IMR-90 (cell line): ENCODE data around the gene COPZ1. TPM values are rescaled to one million over a fixed set of nuclear protein-coding genes. Genes with fewer than 3 reads are reported as not detected.

Experiments used
- ATAC-seq: fragments of 200-7000 bp; cut with Tn5 transposase; 2 replicates; pipeline ENCODE4 v1.9.1; 2020; ENCODE audit warnings: low read depth, mild to moderate bottlenecking, moderate library complexity
- BruUV-seq: library from RNA; stranded (reverse); fragments of 400-500 nt; replicated peaks from 2 replicates; lab custom pipeline; 2021; lab: Mats Ljungman, UMichigan
- CTCF ChIA-PET: fragments of 300-600 bp; formaldehyde crosslinking; extraction: SDS; loops from one replicate; lab custom pipeline; 2021; ENCODE audit warnings: antibody characterized with exemption; lab: Yijun Ruan, JAX
- POLR2A ChIA-PET: fragments of 300-600 bp; sonication (Branson Sonifier 250); formaldehyde crosslinking; loops from one replicate; lab custom pipeline; 2022; ENCODE audit warnings: antibody characterized with exemption; ENCODE audit not compliant: unreplicated experiment; lab: Charles Lee
- DNase-seq: peaks from one replicate; pipeline ENCODE4 v3.0.0; 2013
- H2AFZ ChIP-seq: replicated peaks from 2 replicates; pipeline ENCODE3; 2013; ENCODE audit warnings: low read length, mild to moderate bottlenecking; ENCODE audit not compliant: poor library complexity
- H2AK5ac ChIP-seq: 2 replicates; pipeline ENCODE4 v1.6.1; 2013; ENCODE audit warnings: low read depth, low read length, inconsistent platforms
- H2AK9ac ChIP-seq: replicated peaks from 2 replicates; pipeline ENCODE3; 2013; ENCODE audit warnings: mild to moderate bottlenecking, low read depth, low read length, moderate library complexity; ENCODE audit not compliant: poor library complexity
- H2BK120ac ChIP-seq: 2 replicates; pipeline ENCODE4 v1.6.1; 2013; ENCODE audit warnings: low read depth, low read length, inconsistent platforms
- H2BK15ac ChIP-seq: 3 replicates; pipeline ENCODE4 v1.6.1; 2013; ENCODE audit warnings: low read depth, low read length, inconsistent platforms
- H2BK20ac ChIP-seq: 2 replicates; pipeline ENCODE4 v1.6.1; 2013; ENCODE audit warnings: low read depth, mild to moderate bottlenecking, inconsistent platforms, low read length, moderate library complexity
- H2BK5ac ChIP-seq: 2 replicates; pipeline ENCODE4 v1.6.1; 2013; ENCODE audit warnings: mild to moderate bottlenecking, low read depth, low read length, inconsistent platforms; ENCODE audit not compliant: poor library complexity, severe bottlenecking
- H3K14ac ChIP-seq: replicated peaks from 2 replicates; pipeline ENCODE4 v1.6.1; 2013; ENCODE audit warnings: low read depth, low read length, inconsistent platforms
- H3K18ac ChIP-seq: 2 replicates; pipeline ENCODE4 v1.6.1; 2013; ENCODE audit warnings: low read depth, low read length, control low read depth
- H3K23ac ChIP-seq: 2 replicates; pipeline ENCODE4 v1.6.1; 2013; ENCODE audit warnings: low read depth, low read length, inconsistent platforms
- H3K27ac ChIP-seq: 2 replicates; pipeline ENCODE4 v1.5.1; 2013; ENCODE audit warnings: mild to moderate bottlenecking, control low read depth, low read length; ENCODE audit not compliant: insufficient read depth
- H3K27me3 ChIP-seq: 2 replicates; pipeline ENCODE4 v1.6.1; 2013; ENCODE audit warnings: low read length; ENCODE audit not compliant: control insufficient read depth, insufficient read depth
- H3K36me3 ChIP-seq: 2 replicates; pipeline ENCODE4 v1.6.1; 2013; ENCODE audit warnings: low read length, mixed read lengths; ENCODE audit not compliant: control insufficient read depth, insufficient read depth
- H3K4ac ChIP-seq: 2 replicates; pipeline ENCODE4 v1.6.1; 2013; ENCODE audit warnings: low read depth, low read length, inconsistent platforms
- H3K4me1 ChIP-seq: 2 replicates; pipeline ENCODE4 v1.6.1; 2013; ENCODE audit warnings: low read length, mixed read lengths; ENCODE audit not compliant: control insufficient read depth, insufficient read depth
- H3K4me2 ChIP-seq: 2 replicates; pipeline ENCODE4 v1.6.1; 2013; ENCODE audit warnings: low read depth, mild to moderate bottlenecking, control low read depth, low read length, moderate library complexity
- H3K4me3 ChIP-seq: 2 replicates; pipeline ENCODE4 v1.5.1; 2013; ENCODE audit warnings: low read depth, mild to moderate bottlenecking, control low read depth, low read length, moderate library complexity; ENCODE audit not compliant: insufficient read depth
- H3K56ac ChIP-seq: 2 replicates; pipeline ENCODE4 v1.6.1; 2013; ENCODE audit warnings: low read length, inconsistent platforms; ENCODE audit not compliant: insufficient read depth; ENCODE audit errors: extremely low read depth
- H3K79me1 ChIP-seq, 2 experiments: 2 replicates each; pipeline ENCODE4 v1.6.1; 2013; ENCODE audit warnings: low read length in 2 of 2, inconsistent platforms in 1 of 2, low read depth in 1 of 2
- H3K9ac ChIP-seq: 2 replicates; pipeline ENCODE4 v1.6.1; 2013; ENCODE audit warnings: low read depth, low read length, control low read depth
- H3K9me1 ChIP-seq: 2 replicates; pipeline ENCODE4 v1.6.1; 2013; ENCODE audit warnings: low read length, inconsistent platforms; ENCODE audit not compliant: insufficient read depth
- H3K9me3 ChIP-seq: 2 replicates; pipeline ENCODE4 v1.6.1; 2013; ENCODE audit warnings: low read length; ENCODE audit not compliant: control insufficient read depth, insufficient read depth
- H4K20me1 ChIP-seq: 2 replicates; pipeline ENCODE4 v1.6.1; 2013; ENCODE audit warnings: low read length, inconsistent platforms; ENCODE audit not compliant: insufficient read depth
- H4K5ac ChIP-seq: 2 replicates; pipeline ENCODE4 v1.6.1; 2013; ENCODE audit warnings: mild to moderate bottlenecking, low read depth, low read length, control low read depth
- H4K8ac ChIP-seq, 2 experiments: 2 replicates each; pipeline ENCODE4 v1.6.1; 2013; ENCODE audit warnings: low read depth in 2 of 2, low read length in 2 of 2, control low read depth in 1 of 2, inconsistent platforms in 1 of 2
- H4K91ac ChIP-seq: 2 replicates; pipeline ENCODE4 v1.6.1; 2013; ENCODE audit warnings: low read depth, low read length, inconsistent platforms; ENCODE audit not compliant: insufficient read depth
- CEBPB ChIP-seq: IDR thresholded peaks from 2 replicates; pipeline ENCODE4 v1.6.1; 2012; ENCODE audit warnings: low read depth, low read length, improper control_type of control experiment
- FOS ChIP-seq: fragments of 150-350 bp; IDR thresholded peaks from 2 replicates; pipeline ENCODE4 v1.6.1; 2016; ENCODE audit warnings: low read depth, low read length
- MAZ ChIP-seq: IDR thresholded peaks from 2 replicates; pipeline ENCODE4 v1.6.1; 2012; ENCODE audit warnings: low read depth, mild to moderate bottlenecking, low read length, improper control_type of control experiment, moderate library complexity, borderline replicate concordance
- RFX5 ChIP-seq: IDR thresholded peaks from 2 replicates; pipeline ENCODE4 v1.8.0; 2012; ENCODE audit warnings: low read depth, mild to moderate bottlenecking, low read length, moderate library complexity
- SMC3 ChIP-seq: fragments of 150-350 bp; IDR thresholded peaks from 2 replicates; pipeline ENCODE4 v1.6.1; 2016; ENCODE audit warnings: low read depth, mild to moderate bottlenecking, antibody characterized with exemption, low read length, moderate library complexity
- WGBS, 2 experiments: methylation state at CpG; one replicate each; pipeline versions ENCODE4 v1.1.5 to v1.1.7; 2013; ENCODE audit warnings: missing lambda C conversion rate in 2 of 2; ENCODE audit not compliant: insufficient read length in 1 of 2; ENCODE audit errors: extremely low coverage in 2 of 2; 5-methylcytosine and 5-hydroxymethylcytosine counted together
- dilution Hi-C: fragments of 300-500 bp; cut with HindIII; formaldehyde crosslinking; loops from one replicate; pipeline ENCODE4 v1.14.3; 2018; ENCODE audit warnings: low sequenced_read_pairs; ENCODE audit not compliant: unreplicated experiment
- in situ Hi-C: fragments of 300-500 bp; cut with MboI; formaldehyde crosslinking; loops from 3 replicates; pipeline ENCODE4 v1.14.3; 2019; ENCODE audit warnings: low sequenced_read_pairs, inconsistent platforms, mixed read lengths
- intact Hi-C: fragments of 100-400 bp; cut with micrococcal nuclease; formaldehyde crosslinking; loops from 2 replicates; pipeline ENCODE4 v1.10.0; 2022
- polyA plus RNA-seq, 3 experiments: library from polyadenylated mRNA; depleted of rRNA; stranded (reverse); fragments of >200 nt; gene quantifications; 2 replicates each; pipeline ENCODE4 v1.2.3, GENCODE V29; 2012; ENCODE audit warnings: low replicate concordance in 1 of 3
- total RNA-seq: library from RNA; depleted of rRNA; stranded (reverse); fragments of >200 nt; gene quantifications from 2 replicates; pipeline ENCODE4 v1.2.3, GENCODE V29; 2012
- TF ChIP-seq, protein P1 (sequence below): conservative IDR thresholded peaks from 2 replicates; pipeline ENCODE4 v1.5.1; 2012; ENCODE audit warnings: mild to moderate bottlenecking, low read depth, low read length, improper control_type of control experiment

The COPZ1 gene
- total and polyA plus RNA-seq, 2 of the 4 experiments (the other 2 are of a cell fraction): 187 to 382 TPM

DNA sequence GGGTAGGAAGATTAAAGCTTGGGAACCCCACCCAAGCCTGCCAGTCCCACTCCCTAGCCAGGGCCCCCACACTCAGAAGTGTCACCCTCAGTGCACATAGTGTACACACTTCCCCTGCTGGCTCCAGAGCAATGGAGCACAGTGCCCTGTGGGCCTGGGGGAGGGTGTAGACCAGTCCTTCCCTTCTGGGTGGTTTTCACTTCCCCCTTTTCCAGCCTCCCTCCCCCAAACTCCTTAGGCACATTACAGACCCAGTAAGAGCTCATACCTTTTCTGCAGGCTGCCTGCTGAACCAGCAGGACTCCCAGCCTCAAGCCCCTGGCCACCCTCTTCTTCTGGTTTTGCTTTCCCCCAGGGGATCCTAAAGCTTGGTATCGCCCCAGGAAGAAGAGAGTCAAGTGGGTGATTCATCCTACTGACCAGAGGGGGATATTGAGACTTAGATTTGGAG is 59.7 kb downstream of the COPZ1 start, which contains the start of gene ZNF385A:
Gene ZNF385A (minus strand): TSS at position 143 of the 451 bp plus-strand sequence. CDS start 219 bp downstream, outside the sequence.
- Histone ChIP-seq H3K4me2 (no peak within 1 kb of the TSS), H3K9me1 (no peaks in the 10 kb centered on the region; the same call in 1 of the 2 replicates), H3K36me3 (no peaks in the 10 kb centered on the region), H2AK5ac (peak within 1 kb of the TSS; percentile 36; the same call in 1 of the 2 replicates), H3K79me1 (no peaks in the 10 kb centered on the region), H2AK9ac (peak within 1 kb of the TSS; percentile 70), H4K5ac (peak within 1 kb of the TSS; percentile 2; the same call in 1 of the 2 replicates), H3K18ac (peak within 1 kb of the TSS; percentile 32; the same call in 1 of the 2 replicates), H2BK120ac (peak within 1 kb of the TSS; percentile 17), H3K27me3 (no peaks in the 10 kb centered on the region), H3K4me1 (peaks cover 13% of the 10 kb centered on the region), H3K14ac (peak within 1 kb of the TSS; percentile 13; the same call in 1 of the 2 replicates), H2BK20ac (no peak within 1 kb of the TSS), H2AFZ (no peak within 1 kb of the TSS), H2BK15ac (no peak within 1 kb of the TSS), H4K91ac (0 out of 2 replicates have a peak within 1 kb of the TSS, but pooled peaks have one; percentile 2), H3K9ac (no peak within 1 kb of the TSS), H3K27ac (no peak within 1 kb of the TSS), H4K20me1 (no peaks in the 10 kb centered on the region), H3K4me3 (no peak within 1 kb of the TSS), H2BK5ac (no peak within 1 kb of the TSS), H3K9me3 (no peaks in the 10 kb centered on the region), H3K4ac (no peak within 1 kb of the TSS; the same call in none of the 2 replicates), H4K8ac (no peak within 1 kb of the TSS), H3K23ac (no peak within 1 kb of the TSS), H3K56ac (no peak within 1 kb of the TSS)
- no TSS peak for BruUV-seq
- ATAC-seq (no peak), DNase-seq (no peak)
- dilution Hi-C loops: no loop called here
- ChIA-PET POLR2A (no interaction called here), CTCF (interaction anchor here (0.6 to 1.0 kb wide), 2 partner anchors 15 to 31 kb away, joined by 3 read pairs; no protein-coding TSS in a partner anchor)
- TF ChIP-seq FOS: no peak
- TF ChIP-seq MAZ: no peak
- TF ChIP-seq CEBPB: no peak
- no peak for TF ChIP-seq SMC3
- TF ChIP-seq, protein P1, sequence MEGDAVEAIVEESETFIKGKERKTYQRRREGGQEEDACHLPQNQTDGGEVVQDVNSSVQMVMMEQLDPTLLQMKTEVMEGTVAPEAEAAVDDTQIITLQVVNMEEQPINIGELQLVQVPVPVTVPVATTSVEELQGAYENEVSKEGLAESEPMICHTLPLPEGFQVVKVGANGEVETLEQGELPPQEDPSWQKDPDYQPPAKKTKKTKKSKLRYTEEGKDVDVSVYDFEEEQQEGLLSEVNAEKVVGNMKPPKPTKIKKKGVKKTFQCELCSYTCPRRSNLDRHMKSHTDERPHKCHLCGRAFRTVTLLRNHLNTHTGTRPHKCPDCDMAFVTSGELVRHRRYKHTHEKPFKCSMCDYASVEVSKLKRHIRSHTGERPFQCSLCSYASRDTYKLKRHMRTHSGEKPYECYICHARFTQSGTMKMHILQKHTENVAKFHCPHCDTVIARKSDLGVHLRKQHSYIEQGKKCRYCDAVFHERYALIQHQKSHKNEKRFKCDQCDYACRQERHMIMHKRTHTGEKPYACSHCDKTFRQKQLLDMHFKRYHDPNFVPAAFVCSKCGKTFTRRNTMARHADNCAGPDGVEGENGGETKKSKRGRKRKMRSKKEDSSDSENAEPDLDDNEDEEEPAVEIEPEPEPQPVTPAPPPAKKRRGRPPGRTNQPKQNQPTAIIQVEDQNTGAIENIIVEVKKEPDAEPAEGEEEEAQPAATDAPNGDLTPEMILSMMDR: no peak
- TF ChIP-seq RFX5: no peak
- in situ Hi-C loops: no loop called here
- intact Hi-C loops: no loop called here
- no CpG with 5 or more reads among the region's 1 CpG for WGBS, 2 experiments
